ENCODE measurements around the gene PCDHGC4.

GRCh38 chr5:141496038-141496437 lies 11.2 kb downstream of the PCDHGC4 start:
- TF ChIP-seq, protein P1, sequence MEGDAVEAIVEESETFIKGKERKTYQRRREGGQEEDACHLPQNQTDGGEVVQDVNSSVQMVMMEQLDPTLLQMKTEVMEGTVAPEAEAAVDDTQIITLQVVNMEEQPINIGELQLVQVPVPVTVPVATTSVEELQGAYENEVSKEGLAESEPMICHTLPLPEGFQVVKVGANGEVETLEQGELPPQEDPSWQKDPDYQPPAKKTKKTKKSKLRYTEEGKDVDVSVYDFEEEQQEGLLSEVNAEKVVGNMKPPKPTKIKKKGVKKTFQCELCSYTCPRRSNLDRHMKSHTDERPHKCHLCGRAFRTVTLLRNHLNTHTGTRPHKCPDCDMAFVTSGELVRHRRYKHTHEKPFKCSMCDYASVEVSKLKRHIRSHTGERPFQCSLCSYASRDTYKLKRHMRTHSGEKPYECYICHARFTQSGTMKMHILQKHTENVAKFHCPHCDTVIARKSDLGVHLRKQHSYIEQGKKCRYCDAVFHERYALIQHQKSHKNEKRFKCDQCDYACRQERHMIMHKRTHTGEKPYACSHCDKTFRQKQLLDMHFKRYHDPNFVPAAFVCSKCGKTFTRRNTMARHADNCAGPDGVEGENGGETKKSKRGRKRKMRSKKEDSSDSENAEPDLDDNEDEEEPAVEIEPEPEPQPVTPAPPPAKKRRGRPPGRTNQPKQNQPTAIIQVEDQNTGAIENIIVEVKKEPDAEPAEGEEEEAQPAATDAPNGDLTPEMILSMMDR (IDR thresholded peaks at IDR 0.05; ENCODE audit: low read length) = no peak
- no peak for TF ChIP-seq EZH2 (IDR thresholded peaks at IDR 0.05; ENCODE audit: borderline replicate concordance, low read length)

Measured in OCI-LY1 (cell line).